GM21447 (cell line): Measurements from ENCODE around the gene ANTXR1.

ENCODE experiments used
- ATAC-seq: cut with Tn5 transposase; IDR thresholded peaks from one replicate; pipeline ENCODE4 v1.9.1; 2021; ENCODE audit not compliant: unreplicated experiment

Gene ANTXR1

GRCh38 chr2:69031466-69031865, 18.5 kb downstream of the ANTXR1 start:
- no peak for ATAC-seq

GRCh38 chr2:69032336-69032735, 19.4 kb downstream of the ANTXR1 start:
- ATAC-seq, result no peak

DNA sequence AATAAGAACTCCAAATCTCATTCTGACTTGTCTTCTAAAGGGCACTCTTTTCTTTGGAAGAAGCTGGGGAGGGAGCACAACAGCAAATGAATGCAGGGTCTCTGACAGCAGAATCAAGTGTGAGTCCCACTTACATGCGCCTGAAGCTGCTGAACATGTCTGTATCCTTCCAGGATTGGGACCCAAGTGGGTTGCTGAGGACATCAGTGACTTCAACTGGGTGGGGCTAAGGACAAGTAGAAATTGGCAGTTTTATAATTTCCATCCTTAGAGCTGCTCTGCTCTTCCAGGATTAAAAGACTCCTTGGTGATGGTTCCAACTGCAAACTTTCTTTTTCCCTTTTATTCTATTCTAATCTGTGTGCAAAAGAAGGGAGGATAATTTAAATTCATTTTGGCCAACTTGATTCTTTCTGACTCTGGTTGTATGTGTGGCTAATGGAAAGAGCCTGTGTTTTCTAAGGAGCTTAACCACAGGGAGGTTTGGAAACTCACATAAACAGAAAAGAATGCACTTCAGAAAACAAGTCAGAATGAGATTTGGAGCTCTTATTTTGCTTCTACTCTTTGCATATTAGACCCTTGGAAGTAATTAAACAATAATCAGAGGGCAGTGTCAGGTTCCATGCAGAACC, 20.6 kb downstream of the ANTXR1 start:
- ATAC-seq, result no peak

GRCh38 chr2:69034122-69034521, 21.1 kb downstream of the ANTXR1 start:
- no peak for ATAC-seq

DNA sequence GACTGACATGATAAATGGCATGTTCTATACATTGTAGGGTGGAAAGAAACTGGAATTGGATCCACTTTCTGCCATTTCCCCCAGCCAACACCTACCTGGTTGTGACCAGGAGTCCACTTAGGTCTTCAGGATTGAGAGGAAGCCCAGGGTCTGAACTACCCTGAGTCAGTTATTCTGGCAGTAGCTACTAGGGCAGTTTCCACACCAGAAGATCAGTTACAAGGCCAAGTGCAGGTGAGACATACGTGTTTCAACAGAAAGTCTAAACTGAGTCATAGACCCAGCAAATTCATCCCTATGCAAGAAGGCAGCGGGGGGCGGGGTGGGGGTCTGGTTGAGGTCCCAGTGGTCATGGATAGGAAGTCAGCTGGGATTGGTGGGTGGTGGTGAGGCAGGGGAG, 21.9 kb downstream of the ANTXR1 start:
- ATAC-seq, result no peak

DNA sequence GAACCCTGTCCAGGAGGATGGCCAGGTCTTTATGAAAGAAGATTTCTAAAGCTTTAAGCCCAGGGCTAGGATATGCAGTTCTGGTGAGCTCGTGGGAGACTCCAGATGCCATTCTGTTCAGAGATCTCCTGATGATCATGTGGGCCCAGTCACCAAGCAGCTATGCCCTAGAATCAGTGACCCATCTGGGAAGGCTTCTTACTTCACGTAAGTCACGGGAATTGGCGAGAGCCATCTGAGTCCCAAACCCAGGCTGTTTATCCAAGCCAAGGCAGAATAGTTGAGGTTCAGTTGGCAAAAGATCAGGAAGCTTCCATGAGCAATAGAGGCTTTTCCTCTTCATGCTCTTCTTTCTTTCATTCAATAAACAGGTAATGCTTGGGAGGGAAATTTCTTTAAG, 23.9 kb downstream of the ANTXR1 start:
- ATAC-seq, result no peak

GRCh38 chr2:69041214-69041613, 28.2 kb downstream of the ANTXR1 start:
- no peak for ATAC-seq

- ATAC-seq, result no peak
These were observed 30.9 kb downstream of the ANTXR1 start for GRCh38 chr2:69043736-69044400.

GRCh38 chr2:69046221-69046662, 33.3 kb downstream of the ANTXR1 start:
- ATAC-seq, result no peak

DNA sequence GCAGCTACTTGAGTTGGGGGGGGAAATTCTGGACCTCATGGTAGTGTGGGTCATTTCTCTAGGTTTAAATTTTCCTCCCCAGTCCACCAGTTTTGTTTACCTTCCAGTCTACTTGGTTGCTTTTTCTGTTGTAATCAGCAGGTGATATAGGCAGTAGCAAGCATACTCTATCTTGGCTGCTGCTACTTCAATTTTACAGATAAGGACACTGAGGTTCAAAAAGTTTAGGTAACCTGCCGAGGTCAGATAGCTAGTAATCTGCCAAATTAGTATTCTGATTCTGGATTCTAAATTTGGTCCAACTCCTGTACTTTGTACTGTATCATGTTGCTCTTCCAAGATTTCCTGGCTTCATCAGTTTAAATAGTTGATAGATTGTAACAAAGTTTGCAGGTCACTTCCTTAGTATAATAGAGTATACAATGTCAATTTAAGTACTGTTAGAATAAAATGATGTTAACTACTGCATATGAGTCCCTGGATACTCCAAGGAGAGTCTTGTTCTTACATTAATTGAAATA, 34.7 kb downstream of the ANTXR1 start:
- ATAC-seq, result no peak

DNA sequence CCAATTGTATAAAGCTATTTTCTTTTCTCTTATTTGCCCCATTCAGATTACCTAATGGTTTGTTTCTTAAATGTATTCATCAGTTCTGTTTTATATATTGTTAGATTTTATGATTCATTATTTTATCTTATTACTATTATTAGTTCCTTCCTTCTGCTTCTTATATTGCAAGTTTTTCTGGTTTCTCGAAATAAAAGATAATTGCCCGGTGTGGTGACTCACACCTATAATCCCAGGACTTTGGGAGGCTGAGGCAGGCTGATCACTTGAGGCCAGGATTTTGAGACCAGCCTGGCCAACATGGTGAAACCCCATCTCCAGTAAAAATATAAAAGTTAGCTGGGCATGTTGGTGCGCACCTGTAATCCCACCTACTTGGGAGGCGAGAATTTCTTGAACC, 37.8 kb downstream of the ANTXR1 start:
- ATAC-seq, result no peak

DNA sequence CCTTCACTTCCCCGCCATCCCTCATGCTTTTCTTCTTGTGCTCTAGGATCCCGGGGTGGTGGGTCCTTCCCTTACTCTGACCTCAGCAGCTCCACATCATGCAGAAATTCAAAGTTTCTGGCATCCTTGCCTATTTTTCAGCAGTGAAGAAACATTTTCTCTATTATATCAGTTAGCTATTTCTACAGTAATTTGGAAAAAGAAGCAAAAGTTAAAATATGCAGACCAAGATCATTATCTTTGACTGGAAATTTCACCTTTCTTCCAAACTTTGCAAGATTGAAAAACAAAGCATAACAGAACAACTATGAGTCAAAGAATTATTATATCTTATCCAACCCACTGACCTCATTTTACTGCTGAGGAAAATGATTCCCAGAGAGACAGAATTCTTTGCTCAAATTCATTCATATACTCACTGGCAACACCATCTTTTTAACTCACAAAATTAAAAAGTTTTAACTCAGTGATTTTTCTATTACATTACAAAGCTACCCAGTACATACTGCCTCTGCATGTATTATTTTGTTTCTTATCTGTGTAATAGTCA, 40.5 kb downstream of the ANTXR1 start:
- no peak for ATAC-seq

DNA sequence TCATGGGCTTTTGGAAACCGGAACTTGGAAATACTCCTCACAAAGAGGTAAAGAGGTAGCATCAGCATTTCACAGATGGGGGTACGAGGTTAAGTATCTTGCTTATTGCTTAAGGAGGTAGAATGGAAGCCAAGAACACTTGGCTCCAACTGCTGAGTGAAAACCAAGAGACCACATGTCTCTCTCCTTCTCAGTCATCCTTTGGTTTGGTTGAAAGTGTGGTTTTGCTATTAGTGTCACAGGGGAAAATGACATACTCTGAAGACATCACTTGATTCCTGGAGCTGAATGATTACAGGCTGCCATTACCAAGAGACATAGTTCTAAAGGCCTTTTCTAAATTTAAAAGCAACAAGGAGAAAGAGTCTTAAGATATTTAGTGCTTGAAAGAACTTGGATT, 41.5 kb downstream of the ANTXR1 start:
- ATAC-seq, result no peak

DNA sequence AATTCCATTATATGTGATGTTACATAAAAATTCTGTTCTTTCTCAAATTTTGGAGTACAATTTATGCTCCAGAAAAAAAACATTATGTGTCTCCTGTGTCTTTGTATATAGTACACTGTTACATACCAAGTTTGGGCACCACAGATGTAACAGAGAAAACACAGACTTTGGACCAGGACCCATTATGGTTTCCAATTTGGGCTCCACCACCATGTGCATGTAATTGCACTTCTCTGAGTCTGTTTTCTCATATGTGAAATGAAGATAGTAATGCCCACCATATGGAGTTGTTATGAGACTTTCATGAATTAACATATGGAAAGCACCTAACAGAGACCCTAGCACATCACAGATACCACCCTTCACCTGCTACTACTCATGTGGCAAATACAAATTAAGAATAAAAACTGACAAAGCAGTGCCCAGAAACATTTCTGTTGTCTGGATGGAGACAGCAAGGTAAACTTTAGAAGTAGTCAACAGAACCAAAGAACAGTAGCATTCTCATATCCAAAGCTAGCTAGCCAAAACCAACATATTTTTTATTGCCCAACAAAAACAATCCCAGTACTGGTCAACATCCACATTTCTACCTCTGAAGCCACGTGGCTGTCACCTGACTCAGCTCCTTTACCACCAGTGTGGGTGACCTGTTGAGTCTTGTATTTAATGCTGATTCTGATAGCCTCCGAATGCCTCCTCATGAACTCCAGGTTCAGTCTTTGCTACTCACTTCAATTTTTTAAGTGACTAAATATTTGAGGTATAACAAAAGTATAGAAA, 42.9 kb downstream of the ANTXR1 start:
- ATAC-seq, result no peak

DNA sequence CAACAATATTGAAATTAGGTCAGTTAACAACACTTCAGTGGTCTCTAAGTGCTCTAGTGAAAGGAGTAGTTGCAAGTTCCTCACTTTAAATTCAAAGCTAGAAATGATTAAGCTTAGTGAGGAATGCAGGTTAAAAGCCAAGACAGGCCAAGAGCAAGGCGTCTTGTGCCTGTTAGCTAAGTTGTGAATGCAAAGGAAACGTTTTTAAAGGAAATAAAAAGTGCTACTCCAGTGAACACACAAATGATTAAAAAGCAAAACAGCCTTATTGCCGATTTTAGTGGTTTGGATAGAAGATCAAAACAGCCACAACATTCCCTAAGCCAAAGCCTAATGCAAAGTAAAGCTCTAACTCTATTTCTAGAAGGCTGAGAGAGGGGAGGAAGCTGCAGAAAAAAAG, 44.7 kb downstream of the ANTXR1 start:
- no peak for ATAC-seq

DNA sequence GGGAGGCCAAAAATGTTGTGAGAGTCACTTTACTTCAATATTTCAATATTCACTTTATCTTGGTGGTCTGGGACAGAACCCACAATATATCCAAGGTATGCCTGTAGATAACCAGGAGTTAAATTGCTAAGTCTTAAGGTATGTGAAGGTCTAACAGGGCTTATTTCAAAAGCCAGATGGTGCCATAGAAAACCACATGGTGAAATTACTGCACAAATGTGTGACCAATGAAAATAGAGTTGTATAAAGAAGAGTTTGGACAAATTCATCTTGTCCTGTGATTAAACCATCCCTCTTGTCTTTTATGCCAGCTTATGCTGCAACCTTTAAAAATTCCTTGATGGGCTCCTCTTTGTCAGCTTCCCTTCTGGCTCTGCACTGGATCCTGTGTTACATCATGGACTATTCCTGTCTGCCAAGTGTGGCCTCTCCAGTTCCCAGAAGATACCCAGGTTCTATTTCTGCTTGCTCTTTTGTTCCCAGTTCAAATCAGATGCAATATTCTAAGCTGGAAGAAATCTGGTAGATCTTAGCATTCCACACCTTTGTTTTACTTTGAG, 46.8 kb downstream of the ANTXR1 start:
- ATAC-seq, result no peak

DNA sequence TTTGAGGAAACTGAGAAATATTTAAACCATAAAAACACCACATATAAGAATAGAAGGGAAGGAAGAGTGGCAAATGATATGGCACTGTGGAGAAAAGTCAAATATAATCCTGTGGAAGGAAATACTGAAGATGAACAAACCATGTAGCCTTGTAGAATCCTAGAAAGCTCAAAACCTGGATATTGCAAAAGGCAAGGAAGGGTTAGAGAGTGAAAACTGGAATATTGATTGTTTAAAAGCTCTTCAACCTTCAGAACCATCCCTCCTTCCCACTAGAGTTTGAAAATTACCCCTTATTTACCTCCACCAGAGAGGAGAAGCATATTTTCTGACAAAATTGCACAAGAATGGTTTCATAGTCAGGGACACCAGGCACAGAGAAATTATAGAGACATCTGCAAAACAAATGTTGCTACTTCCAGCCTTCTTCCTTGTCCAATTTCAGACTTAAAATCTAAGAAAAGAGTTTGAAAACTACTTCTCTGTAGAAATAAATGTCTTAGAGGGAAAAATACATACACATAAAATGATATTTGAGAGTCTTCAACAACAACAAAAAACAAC, 48.0 kb downstream of the ANTXR1 start:
- no peak for ATAC-seq

DNA sequence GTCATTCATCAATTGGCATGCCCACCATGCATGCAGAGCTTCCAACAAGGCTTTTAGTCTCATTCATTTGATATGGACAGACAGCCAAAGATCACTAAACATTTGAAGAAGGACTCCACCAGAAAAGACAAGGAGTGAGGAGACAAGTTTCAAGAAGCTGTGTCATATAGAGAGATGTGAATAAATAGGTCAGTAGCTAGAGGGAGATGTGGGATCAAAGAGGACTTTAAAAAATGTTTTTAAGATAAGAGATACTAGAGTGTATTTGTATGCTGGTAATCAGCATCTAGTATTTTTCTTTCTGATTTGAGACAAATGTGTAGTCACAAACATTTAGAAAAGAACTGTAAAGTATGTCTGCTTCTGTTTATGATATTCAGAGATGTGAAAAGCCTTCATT, 48.5 kb downstream of the ANTXR1 start:
- no peak for ATAC-seq

- no peak for ATAC-seq
These were observed 49.5 kb downstream of the ANTXR1 start for GRCh38 chr2:69062307-69062962.

DNA sequence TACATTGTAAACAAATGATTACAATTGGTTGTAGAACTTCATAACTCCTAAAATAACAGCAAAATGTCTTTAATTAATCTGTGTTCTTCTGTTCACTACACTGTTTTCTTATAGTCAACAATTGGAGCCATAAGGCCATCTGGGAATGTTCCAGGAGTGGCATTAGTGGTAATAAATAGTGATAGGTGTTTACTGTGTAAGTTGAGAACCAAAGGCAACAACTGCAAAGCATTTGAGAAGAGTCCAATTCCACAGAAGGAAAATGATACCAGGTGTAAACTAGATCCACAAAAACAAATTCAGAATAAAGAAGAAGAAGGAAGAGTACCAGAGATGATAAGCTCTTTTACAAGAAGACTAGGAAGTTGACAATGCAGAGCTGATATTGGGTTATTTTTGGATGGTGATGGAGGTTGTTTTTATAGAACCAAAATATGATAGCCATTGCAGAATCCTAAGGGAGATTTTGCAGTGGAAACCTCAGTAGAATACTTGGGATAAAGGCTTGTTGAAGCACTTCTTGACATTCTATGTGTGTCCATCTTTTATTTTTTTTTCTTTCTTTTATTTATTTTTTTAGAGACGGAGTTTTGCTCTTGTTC, 52.9 kb downstream of the ANTXR1 start:
- ATAC-seq, result no peak
